Peyer's patch (tissue), 4 donors: Measurements from ENCODE around the gene TMC6.

ENCODE experiments used
- POLR2A ChIP-seq, 2 donors: fragments of 450-650 bp; IDR thresholded peaks; one replicate each; pipeline ENCODE4 v1.5.1; 2017; ENCODE audit warnings: antibody characterized with exemption in 2 of 2, mild to moderate bottlenecking in 2 of 2, moderate library complexity in 2 of 2
- TF ChIP-seq, protein P1 (sequence below), 6 experiments: fragments of 450-650 bp in 4 of 6; fragments of 200-600 bp in 2 of 6; sonication (generic) in 1 of 6; IDR thresholded peaks; one replicate each; pipeline ENCODE4 v1.5.1; 2017 to 2019; ENCODE audit warnings: antibody characterized with exemption in 6 of 6, mild to moderate bottlenecking in 3 of 6, moderate library complexity in 1 of 6

GRCh38 chr17:78128551-78129350 is at the start of gene TMC6:
- TF ChIP-seq, protein P1, sequence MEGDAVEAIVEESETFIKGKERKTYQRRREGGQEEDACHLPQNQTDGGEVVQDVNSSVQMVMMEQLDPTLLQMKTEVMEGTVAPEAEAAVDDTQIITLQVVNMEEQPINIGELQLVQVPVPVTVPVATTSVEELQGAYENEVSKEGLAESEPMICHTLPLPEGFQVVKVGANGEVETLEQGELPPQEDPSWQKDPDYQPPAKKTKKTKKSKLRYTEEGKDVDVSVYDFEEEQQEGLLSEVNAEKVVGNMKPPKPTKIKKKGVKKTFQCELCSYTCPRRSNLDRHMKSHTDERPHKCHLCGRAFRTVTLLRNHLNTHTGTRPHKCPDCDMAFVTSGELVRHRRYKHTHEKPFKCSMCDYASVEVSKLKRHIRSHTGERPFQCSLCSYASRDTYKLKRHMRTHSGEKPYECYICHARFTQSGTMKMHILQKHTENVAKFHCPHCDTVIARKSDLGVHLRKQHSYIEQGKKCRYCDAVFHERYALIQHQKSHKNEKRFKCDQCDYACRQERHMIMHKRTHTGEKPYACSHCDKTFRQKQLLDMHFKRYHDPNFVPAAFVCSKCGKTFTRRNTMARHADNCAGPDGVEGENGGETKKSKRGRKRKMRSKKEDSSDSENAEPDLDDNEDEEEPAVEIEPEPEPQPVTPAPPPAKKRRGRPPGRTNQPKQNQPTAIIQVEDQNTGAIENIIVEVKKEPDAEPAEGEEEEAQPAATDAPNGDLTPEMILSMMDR (IDR thresholded peaks at IDR 0.05): no peak
- TF ChIP-seq POLR2A (IDR thresholded peaks at IDR 0.05): peak; percentile 76
